ENCODE results near the gene CSPG4. TPM values are rescaled to one million over a fixed set of nuclear protein-coding genes. Genes with fewer than 3 reads are reported as not detected.
A peak's percentile ranks its signal among the peaks of the same experiment; 100 is the strongest.
"Not testable (repeated sequence)": the region's sequence is repeated elsewhere in the genome, so short reads cannot be mapped to it uniquely, and the experiment has no call there.

Gene CSPG4
- total and polyA plus RNA-seq, 2 donors (not counting 3 experiments of a cell fraction or from before 2014, with no cell fraction given), result not detected

GRCh38 chr15:75699961-75700874 is 12.4 kb downstream of the CSPG4 start:
- H3K36me3 ChIP-seq (ENCODE audit: control insufficient read depth in 2 of 2, extremely low read depth in 1 of 2, insufficient read depth in 2 of 2, low read length in 2 of 2); H3K9ac ChIP-seq (replicated peaks; ENCODE audit: extremely low read depth, insufficient read depth, low read length); H3K9me1 ChIP-seq (replicated peaks; ENCODE audit: control insufficient read depth, extremely low read depth, insufficient read depth, low read length); CTCF ChIA-PET; FAIRE-seq; H4K20me1 ChIP-seq (replicated peaks; ENCODE audit: control insufficient read depth, extremely low read depth, insufficient read depth, low read length); H3K4me2 ChIP-seq (ENCODE audit: insufficient read depth, low read length); H3K79me2 ChIP-seq (ENCODE audit: control insufficient read depth, insufficient read depth, low read length); H3K4me3 ChIP-seq (replicated peaks in 1 of 3; ENCODE audit: insufficient read depth in 1 of 3, low read depth in 1 of 3, low read length in 3 of 3); dilution Hi-C loops (cut with MboI; ENCODE audit: extremely low pct_ligation_motif_present, low sequenced_read_pairs); H2AFZ ChIP-seq (ENCODE audit: low read depth, low read length); intact Hi-C loops (cut with micrococcal nuclease); H3K9me3 ChIP-seq (replicated peaks; ENCODE audit: control insufficient read depth, insufficient read depth, low read length); BruUV-seq (replicated peaks); POLR2A ChIA-PET; H3K4me1 ChIP-seq (ENCODE audit: control insufficient read depth, extremely low read depth, insufficient read depth, low read length); H3K27ac ChIP-seq (ENCODE audit: insufficient read depth, low read depth, low read length): not testable (repeated sequence)
- peak; percentile 20 for DNase-seq (ENCODE audit: low read depth, low spot score)
- H3K27me3 ChIP-seq (ENCODE audit: control insufficient read depth in 2 of 2, insufficient read depth in 2 of 2, low read length in 2 of 2), result peaks cover 30 to 37% of the 10 kb centered on the region in 2 experiments

- peaks cover 30 to 40% of the 10 kb centered on the region in 2 experiments for H3K27me3 ChIP-seq (ENCODE audit: control insufficient read depth in 2 of 2, insufficient read depth in 2 of 2, low read length in 2 of 2)
- H3K9ac ChIP-seq (replicated peaks; ENCODE audit: extremely low read depth, insufficient read depth, low read length); H3K4me2 ChIP-seq (ENCODE audit: insufficient read depth, low read length); BruUV-seq (replicated peaks); H3K9me3 ChIP-seq (replicated peaks; ENCODE audit: control insufficient read depth, insufficient read depth, low read length); POLR2A ChIA-PET; H4K20me1 ChIP-seq (replicated peaks; ENCODE audit: control insufficient read depth, extremely low read depth, insufficient read depth, low read length); H3K36me3 ChIP-seq (ENCODE audit: control insufficient read depth in 2 of 2, extremely low read depth in 1 of 2, insufficient read depth in 2 of 2, low read length in 2 of 2); H3K27ac ChIP-seq (ENCODE audit: insufficient read depth, low read depth, low read length); H3K4me3 ChIP-seq (replicated peaks in 1 of 3; ENCODE audit: insufficient read depth in 1 of 3, low read depth in 1 of 3, low read length in 3 of 3); H3K4me1 ChIP-seq (ENCODE audit: control insufficient read depth, extremely low read depth, insufficient read depth, low read length); intact Hi-C loops (cut with micrococcal nuclease); dilution Hi-C loops (cut with MboI; ENCODE audit: extremely low pct_ligation_motif_present, low sequenced_read_pairs); CTCF ChIA-PET; H3K9me1 ChIP-seq (replicated peaks; ENCODE audit: control insufficient read depth, extremely low read depth, insufficient read depth, low read length); H2AFZ ChIP-seq (ENCODE audit: low read depth, low read length); DNase-seq (ENCODE audit: low read depth, low spot score); H3K79me2 ChIP-seq (ENCODE audit: control insufficient read depth, insufficient read depth, low read length); FAIRE-seq: not testable (repeated sequence)
Observed at GRCh38 chr15:75699517-75699916, 13.1 kb downstream of the CSPG4 start.

GRCh38 chr15:75697974-75698747 is 14.5 kb downstream of the CSPG4 start:
- H3K9me3 ChIP-seq (replicated peaks; ENCODE audit: control insufficient read depth, insufficient read depth, low read length); H3K4me2 ChIP-seq (ENCODE audit: insufficient read depth, low read length); H3K36me3 ChIP-seq (ENCODE audit: control insufficient read depth in 2 of 2, extremely low read depth in 1 of 2, insufficient read depth in 2 of 2, low read length in 2 of 2); H3K27ac ChIP-seq (ENCODE audit: insufficient read depth, low read depth, low read length); BruUV-seq (replicated peaks); H2AFZ ChIP-seq (ENCODE audit: low read depth, low read length); FAIRE-seq; DNase-seq (ENCODE audit: low read depth, low spot score); H3K4me3 ChIP-seq (replicated peaks in 1 of 3; ENCODE audit: insufficient read depth in 1 of 3, low read depth in 1 of 3, low read length in 3 of 3); H3K9me1 ChIP-seq (replicated peaks; ENCODE audit: control insufficient read depth, extremely low read depth, insufficient read depth, low read length); CTCF ChIA-PET; H3K79me2 ChIP-seq (ENCODE audit: control insufficient read depth, insufficient read depth, low read length); dilution Hi-C loops (cut with MboI; ENCODE audit: extremely low pct_ligation_motif_present, low sequenced_read_pairs); intact Hi-C loops (cut with micrococcal nuclease); POLR2A ChIA-PET; H4K20me1 ChIP-seq (replicated peaks; ENCODE audit: control insufficient read depth, extremely low read depth, insufficient read depth, low read length); H3K9ac ChIP-seq (replicated peaks; ENCODE audit: extremely low read depth, insufficient read depth, low read length): not testable (repeated sequence)
- peaks cover 16% of the 10 kb centered on the region for H3K4me1 ChIP-seq (ENCODE audit: control insufficient read depth, extremely low read depth, insufficient read depth, low read length)
- peaks cover 30 to 40% of the 10 kb centered on the region in 2 experiments for H3K27me3 ChIP-seq (ENCODE audit: control insufficient read depth in 2 of 2, insufficient read depth in 2 of 2, low read length in 2 of 2)
